ENCODE measurements around the gene LRRC4.

Gene LRRC4

GRCh38 chr7:128059143-128059988 is 28.1 kb upstream of the LRRC4 start:
- DNase-seq (ENCODE audit: low read depth), result no peak
- TF ChIP-seq CTCF (conservative IDR thresholded peaks at IDR 0.05; ENCODE audit: low read depth, low read length), result no peak
- no peak overlapping the region for H3K4me3 ChIP-seq (ENCODE audit: low read depth, low read length)

DNA sequence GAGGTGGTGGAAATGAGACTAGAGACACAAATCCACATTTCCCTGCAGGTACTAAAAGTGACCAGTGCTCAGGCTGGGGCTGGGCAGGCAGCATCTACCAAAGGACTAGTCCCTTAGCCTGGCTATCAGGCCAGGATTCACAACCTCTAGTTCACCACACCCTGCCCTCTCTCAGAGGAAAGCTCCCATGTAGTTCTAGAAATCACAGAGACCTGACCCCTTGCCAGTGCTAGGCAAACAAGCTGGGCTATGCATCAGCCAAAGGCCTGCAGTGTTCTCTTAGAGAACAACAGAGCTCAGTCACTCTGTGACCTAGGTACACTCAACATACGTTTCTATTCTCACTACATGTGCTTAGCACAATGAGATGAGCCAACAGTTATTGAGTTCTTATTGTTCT is 26.7 kb upstream of the LRRC4 start:
- no peak for DNase-seq (ENCODE audit: low read depth)
- no peak for TF ChIP-seq CTCF (conservative IDR thresholded peaks at IDR 0.05; ENCODE audit: low read depth, low read length)
- no peak overlapping the region for H3K4me3 ChIP-seq (ENCODE audit: low read depth, low read length)

DNA sequence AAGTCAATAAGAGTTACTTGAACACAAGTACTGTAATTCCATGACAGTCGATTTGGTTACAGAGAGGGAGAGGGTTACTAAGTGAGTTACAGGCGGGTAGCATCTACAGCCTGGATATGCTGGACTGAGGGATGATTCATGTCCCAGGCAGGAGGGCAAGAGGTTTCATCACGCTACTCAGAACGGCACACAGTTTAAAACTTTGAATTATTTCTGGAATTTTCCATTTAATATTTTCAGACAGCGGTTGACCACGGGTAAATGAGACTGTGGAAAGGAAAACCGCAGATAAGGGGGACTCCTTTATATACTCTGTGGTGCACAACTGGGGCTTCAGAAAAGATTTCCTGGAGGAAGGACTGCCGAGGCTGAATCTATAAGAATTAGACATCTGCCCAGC is 25.7 kb upstream of the LRRC4 start:
- H3K4me3 ChIP-seq (ENCODE audit: low read depth, low read length), result no peak overlapping the region
- no peak for TF ChIP-seq CTCF (conservative IDR thresholded peaks at IDR 0.05; ENCODE audit: low read depth, low read length)
- DNase-seq (ENCODE audit: low read depth), result peak; percentile 92

- peak; percentile 63 for DNase-seq (ENCODE audit: low read depth)
- no peak overlapping the region for H3K4me3 ChIP-seq (ENCODE audit: low read depth, low read length)
- no peak for TF ChIP-seq CTCF (conservative IDR thresholded peaks at IDR 0.05; ENCODE audit: low read depth, low read length)
Observed at GRCh38 chr7:128055637-128056036, 24.4 kb upstream of the LRRC4 start.

GRCh38 chr7:128054511-128054910 is 23.3 kb upstream of the LRRC4 start:
- TF ChIP-seq CTCF (conservative IDR thresholded peaks at IDR 0.05; ENCODE audit: low read depth, low read length), result no peak
- DNase-seq (ENCODE audit: low read depth), result no peak
- no peak overlapping the region for H3K4me3 ChIP-seq (ENCODE audit: low read depth, low read length)

- H3K4me3 ChIP-seq (ENCODE audit: low read depth, low read length), result no peak overlapping the region
- no peak for TF ChIP-seq CTCF (conservative IDR thresholded peaks at IDR 0.05; ENCODE audit: low read depth, low read length)
- no peak for DNase-seq (ENCODE audit: low read depth)
Observed at GRCh38 chr7:128053991-128054390, 22.8 kb upstream of the LRRC4 start.

DNA sequence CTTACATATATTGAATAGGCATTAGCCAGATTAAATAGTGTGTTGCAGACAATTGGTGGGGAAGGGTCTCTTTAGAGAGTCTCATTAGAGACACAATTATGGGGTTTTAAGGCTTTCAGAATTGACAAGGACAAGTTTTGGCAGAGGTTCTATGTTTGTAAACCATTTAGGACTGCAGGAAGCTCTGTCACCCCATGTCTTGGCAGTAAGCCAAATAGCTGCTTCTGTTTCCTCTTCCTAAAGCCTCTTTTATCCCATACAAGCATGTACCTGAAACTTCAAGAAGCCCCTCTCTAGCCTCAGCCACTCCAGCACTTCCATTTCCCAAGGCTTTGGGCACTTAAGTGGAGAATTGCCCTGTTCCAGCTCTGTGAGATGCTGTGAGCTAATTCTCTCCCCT is 21.8 kb upstream of the LRRC4 start:
- TF ChIP-seq CTCF (conservative IDR thresholded peaks at IDR 0.05; ENCODE audit: low read depth, low read length), result no peak
- H3K4me3 ChIP-seq (ENCODE audit: low read depth, low read length), result no peak overlapping the region
- DNase-seq (ENCODE audit: low read depth), result peak; percentile 51
